OCI-LY1 (cell line): ENCODE measurements around the gene LIPN.

ENCODE experiments used
- EZH2 ChIP-seq: fragments of 200-600 bp; sonication (generic), shearing (Covaris generic); IDR thresholded peaks from 2 replicates; pipeline ENCODE4 v1.8.0; 2017; ENCODE audit warnings: borderline replicate concordance, mixed run types, mild to moderate bottlenecking, antibody characterized with exemption, low read length, moderate library complexity, mixed read lengths
- TF ChIP-seq, protein P1 (sequence below): fragments of 200-600 bp; sonication (generic), shearing (Covaris generic); IDR thresholded peaks from 2 replicates; pipeline ENCODE4 v1.5.1; 2017; ENCODE audit warnings: mild to moderate bottlenecking, antibody characterized with exemption, low read length, moderate library complexity, mixed read lengths

DNA sequence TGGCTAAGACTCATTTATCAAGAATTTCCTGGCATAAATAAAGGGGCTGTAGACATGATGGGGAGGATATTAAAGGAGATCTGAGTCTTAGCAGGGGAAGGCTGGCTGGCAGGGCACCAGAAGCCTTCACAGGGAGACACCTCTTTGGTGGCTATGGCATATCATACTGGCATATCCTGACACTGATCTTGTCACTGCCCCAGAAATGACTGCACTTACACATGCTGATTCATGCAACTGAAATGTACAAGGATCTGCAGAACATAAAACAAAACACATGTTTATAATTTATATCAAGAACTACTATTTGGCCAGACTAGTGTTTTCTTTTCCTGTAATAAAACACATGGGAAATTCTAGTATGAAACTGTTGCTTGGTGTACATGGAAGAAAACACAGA is 5.5 kb upstream of the LIPN start:
- TF ChIP-seq, protein P1, sequence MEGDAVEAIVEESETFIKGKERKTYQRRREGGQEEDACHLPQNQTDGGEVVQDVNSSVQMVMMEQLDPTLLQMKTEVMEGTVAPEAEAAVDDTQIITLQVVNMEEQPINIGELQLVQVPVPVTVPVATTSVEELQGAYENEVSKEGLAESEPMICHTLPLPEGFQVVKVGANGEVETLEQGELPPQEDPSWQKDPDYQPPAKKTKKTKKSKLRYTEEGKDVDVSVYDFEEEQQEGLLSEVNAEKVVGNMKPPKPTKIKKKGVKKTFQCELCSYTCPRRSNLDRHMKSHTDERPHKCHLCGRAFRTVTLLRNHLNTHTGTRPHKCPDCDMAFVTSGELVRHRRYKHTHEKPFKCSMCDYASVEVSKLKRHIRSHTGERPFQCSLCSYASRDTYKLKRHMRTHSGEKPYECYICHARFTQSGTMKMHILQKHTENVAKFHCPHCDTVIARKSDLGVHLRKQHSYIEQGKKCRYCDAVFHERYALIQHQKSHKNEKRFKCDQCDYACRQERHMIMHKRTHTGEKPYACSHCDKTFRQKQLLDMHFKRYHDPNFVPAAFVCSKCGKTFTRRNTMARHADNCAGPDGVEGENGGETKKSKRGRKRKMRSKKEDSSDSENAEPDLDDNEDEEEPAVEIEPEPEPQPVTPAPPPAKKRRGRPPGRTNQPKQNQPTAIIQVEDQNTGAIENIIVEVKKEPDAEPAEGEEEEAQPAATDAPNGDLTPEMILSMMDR: no peak
- TF ChIP-seq EZH2: no peak
